Fibroblast of peridontal ligament (primary cell): Measurements from ENCODE around the gene IGSF1.

Experiments
- DNase-seq: peaks from one replicate; pipeline ENCODE4 v3.0.0-alpha.2; 2010; ENCODE audit errors: extremely low read depth

IGSF1 gene

GRCh38 chrX:131288738-131289511 lies at the start of gene IGSF1:
Gene IGSF1 (minus strand): TSS chrX:131289306. CDS start chrX:131286674, 2,632 bp downstream.
- no peak for DNase-seq

GRCh38 chrX:131332331-131332730 lies 43.2 kb upstream of the IGSF1 start:
- no peak for DNase-seq

GRCh38 chrX:131331152-131331551 lies 42.0 kb upstream of the IGSF1 start:
- no peak for DNase-seq

GRCh38 chrX:131330735-131331134 lies 41.6 kb upstream of the IGSF1 start:
- no peak for DNase-seq

- DNase-seq, result no peak
Observed at GRCh38 chrX:131322651-131323050, 33.5 kb upstream of the IGSF1 start.

GRCh38 chrX:131317326-131317725 lies 28.2 kb upstream of the IGSF1 start:
- no peak for DNase-seq

GRCh38 chrX:131316260-131316659 lies 27.2 kb upstream of the IGSF1 start:
- DNase-seq, result no peak

- no peak for DNase-seq
Observed at GRCh38 chrX:131308980-131309379, 19.9 kb upstream of the IGSF1 start.

GRCh38 chrX:131306601-131307000 lies 17.5 kb upstream of the IGSF1 start:
- no peak for DNase-seq

- no peak for DNase-seq
Observed at GRCh38 chrX:131305926-131306325, 16.8 kb upstream of the IGSF1 start.

- DNase-seq, result no peak
Observed at GRCh38 chrX:131302701-131303100, 13.6 kb upstream of the IGSF1 start.

- DNase-seq, result no peak
Observed at GRCh38 chrX:131301155-131301554, 12.0 kb upstream of the IGSF1 start.

- no peak for DNase-seq
Observed at GRCh38 chrX:131298846-131299245, 9.7 kb upstream of the IGSF1 start.

- no peak for DNase-seq
Observed at GRCh38 chrX:131298036-131298435, 8.9 kb upstream of the IGSF1 start.

GRCh38 chrX:131289527-131289926 lies 421 bp upstream of the IGSF1 start:
- no peak for DNase-seq

- no peak for DNase-seq
Observed at GRCh38 chrX:131288188-131288587, 918 bp downstream of the IGSF1 start.

- DNase-seq, result no peak
Observed at GRCh38 chrX:131287560-131288179, 1.4 kb downstream of the IGSF1 start.

- DNase-seq, result no peak
Observed at GRCh38 chrX:131279617-131280016, 9.5 kb downstream of the IGSF1 start.

- no peak for DNase-seq
Observed at GRCh38 chrX:131279197-131279596, 9.9 kb downstream of the IGSF1 start.

- DNase-seq, result no peak
Observed at GRCh38 chrX:131277543-131278136, 11.5 kb downstream of the IGSF1 start.

GRCh38 chrX:131273011-131273410 lies 16.1 kb downstream of the IGSF1 start:
- DNase-seq, result no peak

GRCh38 chrX:131271826-131272225 lies 17.3 kb downstream of the IGSF1 start:
- no peak for DNase-seq

- no peak for DNase-seq
Observed at GRCh38 chrX:131271274-131271673, 17.8 kb downstream of the IGSF1 start.
